Measurements from ENCODE around the gene ADGRB3. TPM values are rescaled to one million over a fixed set of nuclear protein-coding genes. Genes with fewer than 3 reads are reported as not detected.

Gene ADGRB3
- total RNA-seq, 3 donors from 2014 or later: 1.1 to 2.3 (median 1.2) TPM

- Histone ChIP-seq H3K27me3 (no peaks in the 10 kb centered on the region), H3K9me3 (no peaks in the 10 kb centered on the region), H3K27ac (no peak overlapping the region), H3K4me1 (no peaks in the 10 kb centered on the region), H3K4me3 (no peak overlapping the region), H3K36me3 (no peaks in the 10 kb centered on the region)
- DNase-seq (ENCODE audit: low spot score in 2 of 2): no peak
- no peak for TF ChIP-seq POLR2AphosphoS5 (IDR thresholded peaks at IDR 0.05)
- TF ChIP-seq, protein P1, sequence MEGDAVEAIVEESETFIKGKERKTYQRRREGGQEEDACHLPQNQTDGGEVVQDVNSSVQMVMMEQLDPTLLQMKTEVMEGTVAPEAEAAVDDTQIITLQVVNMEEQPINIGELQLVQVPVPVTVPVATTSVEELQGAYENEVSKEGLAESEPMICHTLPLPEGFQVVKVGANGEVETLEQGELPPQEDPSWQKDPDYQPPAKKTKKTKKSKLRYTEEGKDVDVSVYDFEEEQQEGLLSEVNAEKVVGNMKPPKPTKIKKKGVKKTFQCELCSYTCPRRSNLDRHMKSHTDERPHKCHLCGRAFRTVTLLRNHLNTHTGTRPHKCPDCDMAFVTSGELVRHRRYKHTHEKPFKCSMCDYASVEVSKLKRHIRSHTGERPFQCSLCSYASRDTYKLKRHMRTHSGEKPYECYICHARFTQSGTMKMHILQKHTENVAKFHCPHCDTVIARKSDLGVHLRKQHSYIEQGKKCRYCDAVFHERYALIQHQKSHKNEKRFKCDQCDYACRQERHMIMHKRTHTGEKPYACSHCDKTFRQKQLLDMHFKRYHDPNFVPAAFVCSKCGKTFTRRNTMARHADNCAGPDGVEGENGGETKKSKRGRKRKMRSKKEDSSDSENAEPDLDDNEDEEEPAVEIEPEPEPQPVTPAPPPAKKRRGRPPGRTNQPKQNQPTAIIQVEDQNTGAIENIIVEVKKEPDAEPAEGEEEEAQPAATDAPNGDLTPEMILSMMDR (IDR thresholded peaks at IDR 0.05): no peak
- TF ChIP-seq POLR2A (IDR thresholded peaks at IDR 0.05): no peak
- intact Hi-C loops (cut with DNase I; ENCODE audit: low total_unique reads): no loop called here
These were observed 9.1 kb upstream of the ADGRB3 start for GRCh38 chr6:68625998-68626397.

DNA sequence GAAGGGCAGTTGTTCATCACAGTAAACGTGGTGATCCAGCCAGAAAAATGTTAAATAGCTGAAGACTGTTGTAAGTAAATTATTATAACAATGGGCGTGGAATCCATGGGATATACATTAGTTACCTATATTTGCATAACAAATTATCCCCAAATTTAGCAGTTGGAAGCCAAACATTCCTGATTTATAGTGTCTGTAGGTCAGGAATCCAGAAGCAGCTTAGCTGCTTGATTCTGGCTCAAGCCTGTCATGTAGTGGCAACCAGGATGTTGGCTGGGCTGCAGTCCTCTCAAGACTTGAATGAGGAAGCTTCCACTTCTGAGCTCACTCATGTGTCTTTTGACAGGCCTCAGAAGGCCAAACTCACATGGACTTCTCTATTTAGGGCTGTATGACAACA lies 6.9 kb upstream of the ADGRB3 start:
- no peak overlapping the region for H3K27ac ChIP-seq
- H3K4me3 ChIP-seq: no peak overlapping the region
- intact Hi-C loops (cut with DNase I; ENCODE audit: low total_unique reads): no loop called here
- TF ChIP-seq POLR2AphosphoS5 (IDR thresholded peaks at IDR 0.05): no peak
- TF ChIP-seq POLR2A (IDR thresholded peaks at IDR 0.05): no peak
- TF ChIP-seq, protein P1 (IDR thresholded peaks at IDR 0.05): no peak
- H3K27me3 ChIP-seq: no peaks in the 10 kb centered on the region
- H3K4me1 ChIP-seq: no peaks in the 10 kb centered on the region
- H3K9me3 ChIP-seq: no peaks in the 10 kb centered on the region
- no peaks in the 10 kb centered on the region for H3K36me3 ChIP-seq
- no peak for DNase-seq (ENCODE audit: low spot score in 2 of 2)

DNA sequence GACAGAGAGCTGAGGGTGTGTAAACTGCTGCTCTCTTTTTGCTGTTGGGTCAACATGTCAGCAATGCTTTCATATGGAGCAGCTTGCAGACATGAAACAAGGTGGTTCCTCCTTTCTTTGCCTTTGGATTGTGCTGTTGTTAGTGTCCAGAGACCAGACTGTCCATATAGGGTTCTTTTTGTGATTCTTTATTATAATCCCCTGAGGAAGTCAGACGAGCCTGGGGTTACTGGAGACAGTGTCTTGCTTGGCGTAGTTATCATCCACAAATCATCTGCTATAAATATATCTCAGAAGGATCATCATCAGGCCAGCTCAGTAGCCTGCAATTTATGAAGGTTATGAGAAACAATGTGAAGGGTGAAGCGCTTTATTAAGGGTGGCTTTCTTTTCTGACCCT lies 2.3 kb upstream of the ADGRB3 start:
- no peak for TF ChIP-seq POLR2A (IDR thresholded peaks at IDR 0.05)
- Histone ChIP-seq H3K4me1 (no peaks in the 10 kb centered on the region), H3K27me3 (peaks cover 0 to 25% of the 10 kb centered on the region in 2 donors), H3K36me3 (no peaks in the 10 kb centered on the region), H3K27ac (no peak overlapping the region), H3K4me3 (no peak overlapping the region), H3K9me3 (no peaks in the 10 kb centered on the region)
- intact Hi-C loops (cut with DNase I; ENCODE audit: low total_unique reads): no loop called here
- DNase-seq (ENCODE audit: low spot score in 2 of 2): no peak

- intact Hi-C loops (cut with DNase I; ENCODE audit: low total_unique reads): no loop called here
- no peak overlapping the region for H3K27ac ChIP-seq
- H3K36me3 ChIP-seq: no peaks in the 10 kb centered on the region
- no peaks in the 10 kb centered on the region for H3K9me3 ChIP-seq
- H3K4me3 ChIP-seq: peak overlapping the region; percentile 62 to 79 (median 64)
- DNase-seq (ENCODE audit: low spot score in 2 of 2): no peak
- peaks cover 0 to 30% of the 10 kb centered on the region in 2 donors for H3K27me3 ChIP-seq
- no peaks in the 10 kb centered on the region for H3K4me1 ChIP-seq
- TF ChIP-seq POLR2A (IDR thresholded peaks at IDR 0.05) (no peak), POLR2AphosphoS5 (IDR thresholded peaks at IDR 0.05) (no peak)
- TF ChIP-seq, protein P1 (IDR thresholded peaks at IDR 0.05): no peak
These were observed 1.7 kb upstream of the ADGRB3 start for GRCh38 chr6:68633281-68633971.

- H3K9me3 ChIP-seq: no peaks in the 10 kb centered on the region
- peaks cover 0 to 30% of the 10 kb centered on the region in 2 donors for H3K27me3 ChIP-seq
- DNase-seq (ENCODE audit: low spot score in 2 of 2): no peak
- H3K27ac ChIP-seq: peak overlapping the region; percentile 36 to 85
- H3K4me3 ChIP-seq: peak overlapping the region; percentile 62 to 79 (median 64)
- H3K36me3 ChIP-seq: no peaks in the 10 kb centered on the region
- no peaks in the 10 kb centered on the region for H3K4me1 ChIP-seq
- intact Hi-C loops (cut with DNase I; ENCODE audit: low total_unique reads): no loop called here
- TF ChIP-seq POLR2A (IDR thresholded peaks at IDR 0.05): no peak
- TF ChIP-seq, protein P1 (IDR thresholded peaks at IDR 0.05): no peak
- no peak for TF ChIP-seq POLR2AphosphoS5 (IDR thresholded peaks at IDR 0.05)
These were observed 933 bp upstream of the ADGRB3 start for GRCh38 chr6:68633972-68634725.

Measured in breast epithelium (tissue), 4 donors.